ENCODE measurements around the gene ACVR1C. TPM values are rescaled to one million over a fixed set of nuclear protein-coding genes. Genes with fewer than 3 reads are reported as not detected.

The ACVR1C gene
- total and polyA plus RNA-seq, 7 donors: 0.14 to 2.4 (median 1.6) TPM

DNA sequence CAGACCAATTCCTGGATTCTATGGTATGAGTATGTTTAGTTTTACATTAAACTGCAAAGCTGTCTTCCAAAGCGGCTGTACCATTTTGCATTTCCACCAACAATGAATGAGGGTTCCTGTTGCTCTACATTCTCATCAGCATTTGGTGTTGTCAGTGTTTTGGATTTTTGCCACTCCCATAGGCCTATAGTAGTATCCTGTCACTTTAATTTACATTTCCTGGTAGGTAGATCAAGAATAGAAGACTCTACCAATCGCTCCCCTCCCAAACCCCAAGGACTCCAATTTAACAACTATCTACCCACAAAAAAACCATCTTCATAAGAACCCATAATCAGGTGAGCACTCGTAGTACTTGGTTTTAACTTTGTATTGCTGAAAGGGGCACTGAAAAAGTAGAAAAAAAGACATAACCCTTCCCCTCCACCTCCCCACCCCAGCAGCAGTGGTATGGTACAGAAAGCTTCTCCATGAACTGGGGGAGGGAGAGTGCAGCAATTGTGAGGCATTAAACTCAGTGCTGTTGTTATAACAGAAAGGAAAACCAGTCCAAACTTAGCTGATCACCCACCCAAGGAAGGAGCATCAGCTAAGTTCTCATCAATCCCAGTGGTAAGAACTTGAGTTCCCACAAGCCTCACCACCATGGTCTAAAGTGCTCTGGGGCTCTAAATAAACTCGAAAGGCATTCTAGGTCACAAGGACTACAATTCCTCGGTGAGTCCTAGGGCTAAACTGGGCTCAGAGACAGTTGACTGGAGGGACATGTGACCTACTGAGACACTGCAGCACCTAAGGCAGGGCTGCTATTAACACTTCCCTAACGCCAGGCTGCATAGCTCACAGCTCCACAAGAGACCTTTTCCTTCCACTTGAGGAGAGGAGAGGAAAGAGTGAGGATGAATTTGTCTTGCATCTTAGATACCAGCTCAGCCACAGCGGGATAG, 149.3 kb downstream of the ACVR1C start:
- WGBS, 2 donors: 90 to 93% methylated on average over 7 of the region's 7 CpGs
- Histone ChIP-seq H3K9me3 (no peaks in the 10 kb centered on the region), H3K27ac (no peak overlapping the region), H3K36me3 (no peaks in the 10 kb centered on the region), H3K27me3 (peaks cover 0 to 3% (median 0%) of the 10 kb centered on the region in 3 donors), H3K4me3 (no peak overlapping the region), H3K4me1 (no peaks in the 10 kb centered on the region)
- intact Hi-C loops (cut with DNase I): no loop called here
- TF ChIP-seq POLR2AphosphoS5 (IDR thresholded peaks at IDR 0.05): no peak
- no peak for TF ChIP-seq EP300 (IDR thresholded peaks at IDR 0.05)
- no peak for TF ChIP-seq POLR2A (IDR thresholded peaks at IDR 0.05)
- TF ChIP-seq, protein P1, sequence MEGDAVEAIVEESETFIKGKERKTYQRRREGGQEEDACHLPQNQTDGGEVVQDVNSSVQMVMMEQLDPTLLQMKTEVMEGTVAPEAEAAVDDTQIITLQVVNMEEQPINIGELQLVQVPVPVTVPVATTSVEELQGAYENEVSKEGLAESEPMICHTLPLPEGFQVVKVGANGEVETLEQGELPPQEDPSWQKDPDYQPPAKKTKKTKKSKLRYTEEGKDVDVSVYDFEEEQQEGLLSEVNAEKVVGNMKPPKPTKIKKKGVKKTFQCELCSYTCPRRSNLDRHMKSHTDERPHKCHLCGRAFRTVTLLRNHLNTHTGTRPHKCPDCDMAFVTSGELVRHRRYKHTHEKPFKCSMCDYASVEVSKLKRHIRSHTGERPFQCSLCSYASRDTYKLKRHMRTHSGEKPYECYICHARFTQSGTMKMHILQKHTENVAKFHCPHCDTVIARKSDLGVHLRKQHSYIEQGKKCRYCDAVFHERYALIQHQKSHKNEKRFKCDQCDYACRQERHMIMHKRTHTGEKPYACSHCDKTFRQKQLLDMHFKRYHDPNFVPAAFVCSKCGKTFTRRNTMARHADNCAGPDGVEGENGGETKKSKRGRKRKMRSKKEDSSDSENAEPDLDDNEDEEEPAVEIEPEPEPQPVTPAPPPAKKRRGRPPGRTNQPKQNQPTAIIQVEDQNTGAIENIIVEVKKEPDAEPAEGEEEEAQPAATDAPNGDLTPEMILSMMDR (IDR thresholded peaks at IDR 0.05): no peak
- DNase-seq: no peak

DNA sequence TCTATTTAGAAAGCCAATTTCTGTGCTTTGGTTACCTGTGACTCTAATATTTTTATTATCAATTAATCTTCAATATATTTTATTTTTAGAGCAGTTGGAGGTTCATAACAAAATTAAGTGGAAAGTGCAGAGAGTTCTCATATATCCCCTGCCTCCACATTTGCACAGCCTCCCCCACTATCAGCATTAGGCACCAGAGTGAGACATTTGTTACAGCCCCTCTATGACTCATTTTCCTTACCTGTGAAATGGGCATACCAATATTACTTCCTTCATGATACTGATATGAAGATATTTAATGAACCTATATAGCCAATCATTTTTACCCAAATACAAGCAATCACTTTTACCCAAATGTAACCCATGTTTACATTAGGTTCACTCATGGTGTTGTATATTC, 150.7 kb downstream of the ACVR1C start:
- TF ChIP-seq EP300 (IDR thresholded peaks at IDR 0.05) (no peak), POLR2AphosphoS5 (IDR thresholded peaks at IDR 0.05) (no peak), POLR2A (IDR thresholded peaks at IDR 0.05) (no peak)
- TF ChIP-seq, protein P1 (IDR thresholded peaks at IDR 0.05): no peak

DNA sequence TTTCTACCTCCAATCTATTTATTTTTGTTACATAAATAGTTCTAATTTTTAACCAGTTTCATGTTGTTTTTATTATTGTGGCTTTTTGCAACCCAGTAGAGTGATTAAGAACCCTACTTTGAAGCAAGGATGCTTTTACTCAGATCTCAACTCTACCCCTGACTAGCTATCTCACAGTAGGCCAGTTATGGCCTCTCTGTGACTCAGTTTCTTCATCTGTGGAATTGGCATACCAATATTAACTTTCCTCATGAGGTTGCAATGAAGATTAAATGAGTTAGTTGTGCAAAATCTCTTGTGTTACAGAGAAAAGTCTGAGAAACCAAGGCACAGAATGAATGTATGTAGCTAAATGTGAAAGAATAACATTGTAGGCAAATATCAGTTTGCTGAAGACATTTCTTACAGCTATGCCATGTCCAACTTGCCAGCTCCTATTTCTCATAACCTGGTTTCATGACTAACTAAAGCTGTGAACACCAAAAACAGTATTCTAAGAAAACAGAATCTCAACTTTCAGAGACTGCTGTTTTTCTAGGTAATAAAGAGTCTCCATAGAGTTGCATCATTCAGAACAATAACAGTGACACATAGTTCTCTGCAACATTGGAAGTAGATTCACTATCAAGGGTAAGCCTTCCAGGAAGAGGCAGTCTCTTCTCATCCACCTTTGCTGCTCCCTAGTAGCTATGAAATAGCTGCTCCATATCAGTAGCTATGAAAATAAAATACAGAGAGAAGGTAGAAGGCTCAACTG, 151.5 kb downstream of the ACVR1C start:
- H3K27me3 ChIP-seq: no peaks in the 10 kb centered on the region
- no peaks in the 10 kb centered on the region for H3K4me1 ChIP-seq
- H3K9me3 ChIP-seq: no peaks in the 10 kb centered on the region
- H3K4me3 ChIP-seq: no peak overlapping the region
- DNase-seq: no peak
- H3K27ac ChIP-seq: no peak overlapping the region
- intact Hi-C loops (cut with DNase I): no loop called here
- TF ChIP-seq EP300 (IDR thresholded peaks at IDR 0.05) (no peak), POLR2A (IDR thresholded peaks at IDR 0.05) (no peak), POLR2AphosphoS5 (IDR thresholded peaks at IDR 0.05) (no peak)
- TF ChIP-seq, protein P1 (IDR thresholded peaks at IDR 0.05): no peak
- no peaks in the 10 kb centered on the region for H3K36me3 ChIP-seq

More for the DNA sequence above, 150.7 kb downstream of the ACVR1C start:
- no peak overlapping the region for H3K27ac ChIP-seq
- no peak overlapping the region for H3K4me3 ChIP-seq
- DNase-seq: no peak
- H3K27me3 ChIP-seq: no peaks in the 10 kb centered on the region
- intact Hi-C loops (cut with DNase I): no loop called here
- H3K36me3 ChIP-seq: no peaks in the 10 kb centered on the region
- H3K9me3 ChIP-seq: no peaks in the 10 kb centered on the region
- H3K4me1 ChIP-seq: no peaks in the 10 kb centered on the region

Other genes starting within 250 kb of the ACVR1C start
- gene CYTIP, start 184.8 kb downstream of the ACVR1C start, total RNA-seq: 1 to 10 TPM; 2.5 to 4.3 (median 3.4) TPM
- 10 to 100 TPM in 1 of 3 donors, 1 to 10 TPM in 2; 5.8 to 36.4 (median 6.6) TPM for gene CYTIP, start 184.8 kb downstream of the ACVR1C start, polyA plus RNA-seq
- gene ACVR1, start 247.5 kb upstream of the ACVR1C start, total RNA-seq: 10 to 100 TPM; 20.0 to 36.0 (median 21.9) TPM
- 1 to 10 TPM; 2.3 to 9.8 (median 4.8) TPM for gene ACVR1, start 247.5 kb upstream of the ACVR1C start, polyA plus RNA-seq